GM18499 (cell line): Measurements from ENCODE around the gene USF3.

Experiments
- ATAC-seq: cut with Tn5 transposase; IDR thresholded peaks from one replicate; pipeline ENCODE4 v1.9.1; 2021; ENCODE audit warnings: moderate number of reproducible peaks; ENCODE audit not compliant: insufficient read depth, unreplicated experiment

USF3 gene

GRCh38 chr3:113697500-113698090 is 1.2 kb upstream of the USF3 start:
- ATAC-seq: no peak

- peak; percentile 91 for ATAC-seq
Observed at GRCh38 chr3:113696658-113697499, 437 bp upstream of the USF3 start.

GRCh38 chr3:113695431-113695785 is 1.0 kb downstream of the USF3 start:
- ATAC-seq: no peak

GRCh38 chr3:113690482-113690881 is 6.0 kb downstream of the USF3 start:
- ATAC-seq: no peak

GRCh38 chr3:113685956-113686721 is 10.3 kb downstream of the USF3 start:
- ATAC-seq: no peak

GRCh38 chr3:113685124-113685523 is 11.3 kb downstream of the USF3 start:
- ATAC-seq: no peak

GRCh38 chr3:113684271-113684819 is 12.1 kb downstream of the USF3 start:
- ATAC-seq: no peak

- no peak for ATAC-seq
Observed at GRCh38 chr3:113678773-113679172, 17.7 kb downstream of the USF3 start.

- ATAC-seq: no peak
Observed at GRCh38 chr3:113677737-113678136, 18.7 kb downstream of the USF3 start.

- no peak for ATAC-seq
Observed at GRCh38 chr3:113676261-113676660, 20.2 kb downstream of the USF3 start.

- no peak for ATAC-seq
Observed at GRCh38 chr3:113673593-113673992, 22.8 kb downstream of the USF3 start.

- ATAC-seq: no peak
Observed at GRCh38 chr3:113668015-113668414, 28.4 kb downstream of the USF3 start.

- ATAC-seq: no peak
Observed at GRCh38 chr3:113664523-113665094, 31.8 kb downstream of the USF3 start.

- ATAC-seq: no peak
Observed at GRCh38 chr3:113663761-113664160, 32.7 kb downstream of the USF3 start.

GRCh38 chr3:113663324-113663750 is 33.1 kb downstream of the USF3 start:
- ATAC-seq: no peak

GRCh38 chr3:113662824-113663223 is 33.6 kb downstream of the USF3 start:
- no peak for ATAC-seq

GRCh38 chr3:113660896-113661295 is 35.5 kb downstream of the USF3 start:
- no peak for ATAC-seq

- no peak for ATAC-seq
Observed at GRCh38 chr3:113660458-113660857, 36.0 kb downstream of the USF3 start.

GRCh38 chr3:113659996-113660395 is 36.4 kb downstream of the USF3 start:
- ATAC-seq: no peak

GRCh38 chr3:113659101-113659541 is 37.3 kb downstream of the USF3 start:
- ATAC-seq: no peak
